T-helper 1 cell (primary cell): ENCODE data around the gene VPS45.
"Not testable (repeated sequence)": the region's sequence is repeated elsewhere in the genome, so short reads cannot be mapped to it uniquely, and the experiment has no call there.

Source experiments
- DNase-seq, 5 donors: peaks; one replicate each; pipeline ENCODE4 v3.0.0-alpha.2; 2012 to 2020

VPS45 gene

DNA sequence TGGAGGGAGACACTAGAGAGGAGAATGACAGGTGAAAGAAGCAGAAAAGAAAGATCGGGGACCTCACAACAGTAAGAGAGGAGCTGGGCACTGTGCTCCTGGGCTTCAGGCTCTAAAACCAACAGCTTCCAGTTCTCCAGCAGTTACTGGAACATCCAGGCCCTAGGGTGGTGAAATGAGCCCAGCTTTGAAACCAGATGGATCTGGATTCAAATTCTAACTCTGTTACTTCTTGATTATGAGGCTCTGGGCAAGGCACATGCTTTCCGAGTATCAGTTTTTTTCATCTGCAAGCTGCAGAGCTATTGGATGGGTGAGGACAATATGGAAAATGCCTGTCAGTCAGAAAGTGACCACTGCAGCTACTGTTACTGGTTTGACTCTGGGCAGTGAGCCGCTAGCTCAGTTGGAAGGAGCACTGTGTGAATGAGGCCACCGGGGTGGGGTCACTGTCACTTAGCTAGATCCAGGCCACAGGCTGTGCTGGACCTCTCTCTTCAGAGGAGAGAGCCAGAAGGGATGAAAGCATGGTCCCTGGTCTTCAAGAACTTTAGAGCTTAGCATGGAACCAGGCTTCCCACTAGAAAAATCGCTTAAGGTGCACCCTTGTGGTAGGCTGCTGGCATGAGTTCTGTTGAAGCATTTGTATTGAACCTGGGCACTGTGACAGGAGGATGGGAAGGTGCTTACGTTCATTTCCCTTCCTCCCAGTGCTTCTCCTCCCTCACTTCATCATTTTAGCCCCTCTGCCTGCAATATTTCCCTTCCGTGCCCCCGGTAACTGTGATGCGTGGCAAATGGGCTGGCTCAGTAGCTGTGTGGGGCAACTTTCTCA lies 94.4 kb downstream of the VPS45 start:
- DNase-seq, result peak in 1 of 5 donors; percentile 42

GRCh38 chr1:150162582-150162861 lies 94.9 kb downstream of the VPS45 start:
- DNase-seq, result no peak

DNA sequence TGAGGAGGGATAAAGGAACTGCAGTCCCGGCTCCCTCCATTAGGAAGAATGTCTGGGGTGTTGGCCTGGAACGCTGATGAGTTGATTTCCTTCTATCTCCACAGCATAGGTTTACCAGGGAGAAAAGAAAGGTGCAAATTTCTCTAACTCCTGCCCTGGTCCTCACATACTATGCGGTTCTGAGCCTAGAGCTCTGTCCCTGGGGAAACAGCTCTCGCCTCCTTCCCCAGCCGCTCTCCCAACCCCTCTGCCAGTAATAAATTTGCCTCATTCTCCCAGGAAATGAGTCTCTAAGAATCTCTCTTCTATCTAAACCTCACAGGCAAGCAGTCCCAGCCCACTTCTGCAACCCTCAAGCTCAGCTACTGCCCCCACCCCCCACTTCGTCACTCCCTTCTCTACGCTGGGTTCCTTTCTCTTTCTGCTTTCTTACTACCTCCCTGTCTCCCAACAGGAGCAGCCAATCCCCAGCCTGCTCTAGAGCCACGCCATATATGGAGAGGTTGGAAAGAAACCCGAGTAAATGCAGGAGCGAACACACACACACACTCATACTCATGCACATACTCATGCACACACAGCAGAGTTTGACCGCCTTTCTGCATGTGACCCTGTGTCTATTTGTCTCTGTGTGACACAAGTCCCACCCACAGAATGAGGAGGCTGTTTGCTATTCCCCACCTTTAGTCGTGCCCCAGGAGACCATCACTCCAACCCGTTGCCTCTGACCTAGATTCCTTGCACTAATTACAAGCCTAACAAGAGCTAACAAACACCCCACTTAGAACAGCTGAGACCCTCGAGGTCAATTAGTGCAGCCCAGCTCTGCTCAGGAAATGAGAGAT lies 95.5 kb downstream of the VPS45 start:
- peak in 1 of 5 donors; percentile 88 for DNase-seq

- DNase-seq, result no peak
Measured at GRCh38 chr1:150164224-150164623, 96.6 kb downstream of the VPS45 start.

DNA sequence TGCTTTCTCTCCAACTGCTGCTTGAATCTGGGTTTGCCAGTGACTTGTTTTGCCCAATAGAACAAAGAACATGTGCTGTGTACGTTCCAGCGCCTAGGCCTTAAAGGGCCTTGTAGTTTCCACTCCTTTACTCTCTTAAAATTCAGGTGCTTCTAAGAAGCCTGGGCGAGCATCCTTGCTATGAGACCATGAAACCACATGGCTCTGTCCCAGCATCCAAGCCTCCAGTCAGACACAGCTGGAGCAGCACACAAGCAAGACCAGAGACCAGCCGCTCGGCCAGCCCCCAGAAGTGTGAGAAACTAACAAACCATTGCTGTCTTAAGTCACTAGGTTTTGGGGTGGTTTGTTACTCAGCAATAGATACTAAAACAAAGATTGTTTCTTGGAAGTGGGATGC lies 97.2 kb downstream of the VPS45 start:
- no peak for DNase-seq

DNA sequence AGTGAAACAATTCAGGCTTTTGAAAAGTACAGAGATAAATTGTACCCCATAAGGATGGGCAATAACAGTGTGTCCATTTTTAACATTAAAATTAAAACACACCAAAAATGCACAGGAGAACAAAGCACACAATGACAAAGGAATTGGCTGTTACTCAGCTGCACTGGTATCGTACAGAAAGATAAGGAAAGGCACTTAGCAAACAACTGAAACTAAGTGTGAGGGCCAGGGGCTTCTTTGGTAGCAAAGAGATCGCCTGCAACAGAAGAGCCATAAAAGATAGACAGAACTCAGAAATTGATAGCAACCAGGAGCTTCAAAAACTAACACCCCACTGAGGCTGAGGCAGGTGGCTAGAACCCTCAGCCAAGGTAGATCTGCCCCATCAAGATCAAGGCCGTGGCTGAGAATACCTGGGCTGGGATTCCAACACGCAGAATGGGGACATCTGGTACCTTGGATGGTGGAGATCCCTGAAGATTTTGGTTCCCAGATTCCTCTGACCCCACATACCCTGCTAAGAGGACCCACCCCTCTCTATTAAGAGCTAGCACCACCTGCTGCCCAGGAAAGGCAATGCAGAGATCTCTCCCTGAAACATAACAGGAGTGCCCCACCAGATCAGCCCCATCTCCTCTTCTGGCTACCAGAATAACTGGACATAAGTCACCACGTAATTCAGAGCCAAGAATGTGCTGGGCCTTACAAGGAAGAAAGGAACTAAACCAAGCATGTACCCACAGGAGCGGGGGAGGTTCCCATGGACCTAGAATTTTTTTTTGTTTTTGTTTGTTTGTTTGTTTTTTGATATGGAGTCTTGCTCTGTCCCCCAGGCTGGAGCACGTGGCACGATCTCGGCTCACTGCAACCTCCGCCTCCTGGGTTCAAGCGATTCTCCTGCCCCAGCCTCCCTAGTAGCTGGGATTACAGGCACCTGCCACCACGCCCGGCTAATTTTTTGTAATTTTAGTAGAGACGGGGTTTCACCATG lies 98.3 kb downstream of the VPS45 start:
- peak in 4 of 5 donors; percentile 23 to 52 (median 35) for DNase-seq

- peak; percentile 25 to 52 (median 30) for DNase-seq
Measured at GRCh38 chr1:150168960-150169601, 101.5 kb downstream of the VPS45 start.

DNA sequence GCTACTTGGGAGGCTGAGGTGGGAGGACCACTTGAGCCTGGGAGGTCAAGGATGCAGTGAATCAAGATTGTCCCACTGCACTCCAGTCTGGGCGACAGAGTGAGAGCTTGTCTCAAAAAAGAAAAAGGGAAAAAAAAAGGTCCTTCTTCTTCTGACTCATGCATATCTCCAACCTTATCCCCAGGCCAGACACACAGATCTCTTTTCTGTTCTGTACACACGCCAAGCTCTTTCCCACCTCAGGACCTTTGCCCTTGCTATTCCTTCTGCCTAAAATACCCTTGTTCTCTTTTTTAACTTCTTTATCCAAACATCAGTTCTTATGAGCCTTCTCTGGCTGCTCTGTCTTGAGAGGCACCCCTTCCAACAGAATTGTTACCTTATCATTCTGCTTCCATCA lies 104.2 kb downstream of the VPS45 start:
- no peak for DNase-seq

DNA sequence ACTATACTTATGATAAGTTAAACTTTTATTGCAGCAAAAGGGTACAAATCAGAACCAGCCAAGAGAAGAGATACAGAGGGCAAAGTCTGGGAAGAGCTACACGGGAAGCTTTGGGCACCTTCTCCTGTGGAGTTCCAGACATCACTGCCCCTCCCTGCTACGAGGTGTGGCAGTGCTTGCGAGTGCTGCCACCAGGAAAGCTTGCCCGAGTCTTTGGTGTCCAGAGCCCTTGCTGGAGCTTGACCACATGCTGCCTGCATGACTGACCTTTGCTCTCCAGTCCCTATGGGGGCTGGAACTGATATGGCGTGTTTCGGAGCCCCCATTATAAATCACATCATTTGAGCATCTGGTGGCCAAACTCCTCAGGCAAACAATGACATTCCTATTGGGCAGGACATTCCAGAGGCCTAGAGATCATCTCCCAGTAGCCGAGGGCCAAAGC lies 105.6 kb downstream of the VPS45 start:
- DNase-seq, result no peak

DNA sequence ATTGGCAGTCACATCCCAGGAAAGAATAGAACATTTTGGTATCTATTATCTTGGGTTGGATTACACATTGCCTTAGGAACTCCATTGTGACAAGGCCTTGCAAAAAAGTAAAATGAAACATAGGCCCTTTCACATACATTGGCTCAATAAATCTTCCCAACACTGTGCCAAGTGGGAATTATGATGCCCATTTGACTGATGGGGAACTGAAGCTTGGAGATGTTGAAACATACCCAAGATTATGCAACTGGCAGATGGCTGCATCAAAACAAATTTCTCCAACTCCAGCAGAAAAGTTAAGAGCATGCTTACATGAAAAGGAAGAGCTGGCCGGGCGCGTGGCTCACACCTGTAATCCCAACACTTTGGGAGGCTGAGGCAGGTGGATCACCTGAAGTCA lies 109.0 kb downstream of the VPS45 start:
- no peak for DNase-seq

DNA sequence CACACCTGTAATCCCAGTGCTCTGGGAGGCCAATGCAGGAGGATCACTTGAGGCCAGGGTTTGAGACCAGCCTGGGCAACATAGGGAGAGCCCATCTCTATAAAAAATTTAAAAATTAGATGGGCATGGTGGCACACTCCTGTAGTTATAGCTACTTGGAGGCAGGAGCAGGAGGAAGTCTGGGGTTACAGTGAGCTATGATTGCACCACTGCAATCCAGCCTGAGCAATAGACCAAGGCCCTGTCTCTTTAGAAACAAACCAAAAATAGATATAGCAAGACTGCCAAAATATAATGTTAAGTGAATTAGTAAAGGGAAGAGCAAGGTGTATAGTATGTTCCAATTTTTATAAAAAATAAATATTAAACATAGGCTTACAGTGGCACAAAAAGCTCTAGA lies 111.0 kb downstream of the VPS45 start:
- DNase-seq, result no peak

GRCh38 chr1:150179867-150180266 lies 112.3 kb downstream of the VPS45 start:
- no peak for DNase-seq

GRCh38 chr1:150180474-150180873 lies 112.9 kb downstream of the VPS45 start:
- no peak for DNase-seq

DNA sequence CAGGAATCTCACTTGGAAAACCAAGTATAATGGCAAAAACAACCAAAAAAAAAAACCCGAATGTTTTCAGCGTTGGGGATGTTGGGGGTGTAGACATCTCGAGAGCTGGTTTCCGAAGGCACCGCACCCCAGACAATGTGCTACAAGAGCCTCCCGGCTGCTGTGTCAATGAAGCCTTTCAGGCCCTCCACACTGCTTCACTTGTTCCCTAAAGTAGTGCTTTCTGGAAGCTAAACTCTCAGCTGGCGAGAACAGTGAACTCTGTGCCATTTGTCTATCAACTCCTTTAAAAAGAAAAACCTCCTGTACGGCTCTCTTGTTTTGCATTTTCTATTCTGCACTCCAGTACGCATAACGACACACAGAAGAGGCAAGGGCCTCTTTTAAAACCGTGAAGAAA lies 114.7 kb downstream of the VPS45 start:
- no peak for DNase-seq

GRCh38 chr1:150183061-150183460 lies 115.5 kb downstream of the VPS45 start:
- DNase-seq, result no peak

DNA sequence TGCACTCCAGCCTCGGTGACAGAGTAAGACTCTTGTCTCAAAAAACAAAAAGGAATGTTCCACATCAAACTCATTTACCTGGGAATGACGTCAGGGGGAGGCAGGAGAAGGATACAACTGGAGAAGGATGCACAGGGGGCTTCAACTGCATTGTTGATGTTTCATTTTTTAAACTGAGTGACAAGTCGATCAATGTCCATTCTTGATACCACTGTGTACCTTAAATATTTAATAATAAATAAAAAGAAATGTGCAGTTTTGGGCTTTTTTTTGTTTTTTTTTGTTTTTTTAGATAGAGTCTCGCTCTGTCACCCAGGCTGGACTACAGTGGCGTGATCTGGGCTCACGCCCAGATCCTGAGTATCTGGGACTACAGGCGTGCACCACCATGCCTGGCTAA lies 117.9 kb downstream of the VPS45 start:
- DNase-seq, result no peak

DNA sequence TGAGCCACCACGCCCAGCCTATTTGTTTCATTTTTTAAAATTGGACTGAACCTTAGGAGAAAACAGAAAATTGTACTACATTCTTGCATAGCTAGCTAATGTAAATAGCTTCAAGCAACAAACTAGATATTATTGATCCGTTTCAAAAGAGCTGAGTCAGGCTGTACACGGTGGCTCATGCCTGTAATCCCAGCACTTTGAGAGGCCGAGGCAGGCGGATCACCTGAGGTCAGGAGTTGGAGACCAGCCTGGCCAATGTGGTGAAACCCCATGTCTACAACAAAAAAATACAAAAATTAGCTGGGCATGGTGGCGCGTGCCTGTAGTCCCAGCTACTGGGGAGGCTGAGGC lies 118.8 kb downstream of the VPS45 start:
- not testable (repeated sequence) for DNase-seq

DNA sequence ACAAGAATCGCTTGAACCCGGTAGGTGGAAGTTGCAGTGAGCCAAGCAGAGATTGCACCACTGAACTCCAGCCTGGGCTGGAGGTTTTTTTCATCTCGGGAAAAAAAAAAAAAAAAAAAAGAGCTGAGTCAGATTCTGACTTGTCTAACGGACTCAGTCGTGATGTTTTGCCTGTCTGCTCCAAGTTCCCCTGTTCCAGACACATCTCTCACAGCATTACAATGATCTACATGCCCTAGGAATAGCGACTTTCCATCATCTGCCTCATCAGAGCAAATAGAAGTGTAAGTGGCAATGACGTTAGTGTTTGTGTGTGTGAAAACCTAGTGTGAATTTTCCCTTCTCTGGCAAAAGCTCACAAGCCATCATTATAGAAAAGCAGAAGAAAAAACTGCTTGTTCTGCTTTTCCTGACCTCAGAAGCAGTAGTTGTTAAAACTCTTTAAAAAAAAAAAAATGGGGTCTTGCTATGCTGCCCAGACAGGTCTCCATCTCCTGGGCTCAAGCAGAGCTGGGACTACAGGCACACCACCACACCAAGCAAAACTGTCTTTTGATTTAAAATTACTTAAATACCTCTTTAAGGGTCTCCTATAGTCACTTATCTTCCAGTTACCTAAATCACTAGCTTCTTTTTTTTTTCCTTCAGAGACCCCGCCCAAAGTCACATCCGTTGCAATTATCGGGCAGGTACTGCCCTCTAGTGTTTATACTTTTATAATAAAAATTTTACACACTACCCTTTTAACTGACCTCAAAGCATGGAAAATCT lies 119.4 kb downstream of the VPS45 start:
- DNase-seq, result peak in 2 of 5 donors; percentile 24 to 75

DNA sequence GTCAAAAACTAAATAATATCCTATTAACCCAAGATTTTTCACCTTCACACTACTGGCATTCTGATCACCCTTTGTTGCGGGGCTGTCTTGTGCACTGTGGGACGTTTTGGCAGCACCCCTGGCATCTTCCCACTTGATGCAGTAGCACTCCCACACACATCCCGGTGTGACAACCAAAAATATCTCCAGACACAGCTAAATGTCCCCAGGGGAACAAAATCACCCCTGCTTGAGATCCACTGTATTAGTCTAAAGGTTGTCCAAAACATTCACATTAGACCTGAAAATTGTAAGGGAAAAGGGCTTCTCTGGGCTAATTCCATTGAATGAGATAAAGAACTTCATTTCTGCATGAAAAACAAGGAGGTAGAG lies 120.0 kb downstream of the VPS45 start:
- DNase-seq, result no peak

- DNase-seq, result no peak
Measured at GRCh38 chr1:150192012-150192411, 124.4 kb downstream of the VPS45 start.

DNA sequence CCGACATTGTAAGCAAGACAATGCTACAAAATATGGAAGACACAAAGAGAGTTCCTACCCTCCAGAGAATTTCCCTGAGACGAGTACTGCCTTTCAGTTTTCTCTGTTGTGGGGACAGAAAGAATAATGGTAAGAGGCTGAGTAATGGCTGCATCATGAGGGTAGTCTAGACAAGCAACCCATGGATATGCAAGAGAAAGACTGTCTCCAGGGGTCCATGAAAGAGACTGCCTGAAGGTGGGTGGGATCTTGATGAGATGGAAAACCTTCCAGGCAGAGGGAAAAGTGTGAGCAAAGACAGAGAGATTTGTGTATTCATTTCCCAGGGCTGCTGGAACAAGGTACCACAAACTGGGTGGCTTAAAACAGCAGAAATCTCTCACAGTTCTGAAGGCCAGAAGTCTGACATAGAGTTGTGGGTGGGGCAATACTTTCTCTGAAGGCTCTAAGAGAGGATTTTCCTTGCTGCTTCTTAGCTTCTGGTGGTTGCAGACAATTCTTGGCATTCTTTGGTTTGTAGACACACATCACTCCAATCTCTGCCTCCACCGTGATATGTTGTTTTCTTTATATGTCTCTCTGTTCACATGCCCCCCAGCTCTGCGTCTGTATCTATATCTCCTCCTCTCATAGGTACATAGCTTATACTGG lies 126.9 kb downstream of the VPS45 start:
- DNase-seq, result no peak
